ENCODE measurements around the gene NPFFR1. TPM values are rescaled to one million over a fixed set of nuclear protein-coding genes. Genes with fewer than 3 reads are reported as not detected.
"Not testable (repeated sequence)": the region's sequence is repeated elsewhere in the genome, so short reads cannot be mapped to it uniquely, and the experiment has no call there.

NPFFR1 gene
- total RNA-seq, 2 donors from 2014 or later, result 0.14 TPM; not detected in 1

DNA sequence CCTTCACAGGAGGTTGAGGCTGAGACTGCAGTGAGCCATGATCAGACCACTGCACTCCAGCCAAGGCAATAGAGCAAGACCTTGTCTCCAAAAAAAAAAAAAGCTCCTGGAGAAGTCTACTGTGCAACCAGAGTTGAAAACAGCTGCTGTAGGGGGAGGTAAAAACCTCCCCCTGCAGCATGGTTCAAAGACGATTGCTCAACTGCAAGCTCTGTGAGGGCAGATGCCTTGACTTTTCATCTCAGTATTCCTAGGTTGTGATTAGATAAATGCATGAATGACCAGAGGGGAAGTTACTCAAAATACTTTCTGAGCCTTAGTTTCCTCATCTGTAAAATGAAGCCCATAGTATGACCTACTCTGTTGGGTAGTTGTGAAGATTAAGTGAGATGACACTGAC is 25.6 kb downstream of the NPFFR1 start:
- no peak overlapping the region for H3K4me3 ChIP-seq
- TF ChIP-seq CTCF (IDR thresholded peaks at IDR 0.05), result no peak
- no peak for ATAC-seq (ENCODE audit: insufficient number of reproducible peaks, low FRiP score, low read depth)

DNA sequence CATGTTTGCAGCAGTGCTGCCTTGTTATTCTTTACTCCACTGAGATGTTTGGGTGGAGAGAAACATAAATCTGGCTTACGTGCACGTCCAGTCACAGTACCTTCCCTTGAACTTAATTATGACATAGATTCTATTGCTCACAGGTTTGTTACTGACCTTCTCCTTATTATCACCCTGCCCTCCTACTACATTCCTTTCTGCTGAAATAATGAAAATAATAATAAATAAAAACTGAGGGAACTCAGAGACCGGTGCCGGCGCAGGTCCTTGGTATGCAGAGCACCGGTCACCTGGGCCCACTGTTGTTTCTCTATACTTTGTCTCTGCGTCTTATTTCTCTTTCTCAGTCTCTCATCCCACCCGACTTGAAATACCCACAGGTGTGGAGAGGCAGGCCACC is 26.0 kb downstream of the NPFFR1 start:
- H3K9me3 ChIP-seq; H3K27me3 ChIP-seq (replicated peaks; ENCODE audit: insufficient read depth); DNase-seq (ENCODE audit: low spot score); H3K4me1 ChIP-seq (ENCODE audit: control insufficient read depth in 1 of 2, low read depth in 2 of 2); H3K27ac ChIP-seq; H3K36me3 ChIP-seq; ATAC-seq (ENCODE audit: insufficient number of reproducible peaks, low FRiP score, low read depth); H3K4me3 ChIP-seq: not testable (repeated sequence)

More for the DNA sequence above, 25.6 kb downstream of the NPFFR1 start:
- no peak overlapping the region for H3K27ac ChIP-seq
- H3K27me3 ChIP-seq (replicated peaks; ENCODE audit: insufficient read depth), result peaks cover 3% of the 10 kb centered on the region
- H3K4me1 ChIP-seq (ENCODE audit: control insufficient read depth in 1 of 2, low read depth in 2 of 2), result peaks cover 0 to 5% of the 10 kb centered on the region in 2 donors
- H3K36me3 ChIP-seq, result no peaks in the 10 kb centered on the region
- no peaks in the 10 kb centered on the region for H3K9me3 ChIP-seq
- no peak for DNase-seq (ENCODE audit: low spot score)

GRCh38 chr10:70256463-70256862 is 27.3 kb downstream of the NPFFR1 start:
- peaks cover 3% of the 10 kb centered on the region for H3K27me3 ChIP-seq (replicated peaks; ENCODE audit: insufficient read depth)
- DNase-seq (ENCODE audit: low spot score), result no peak
- no peak for TF ChIP-seq CTCF (IDR thresholded peaks at IDR 0.05)

DNA sequence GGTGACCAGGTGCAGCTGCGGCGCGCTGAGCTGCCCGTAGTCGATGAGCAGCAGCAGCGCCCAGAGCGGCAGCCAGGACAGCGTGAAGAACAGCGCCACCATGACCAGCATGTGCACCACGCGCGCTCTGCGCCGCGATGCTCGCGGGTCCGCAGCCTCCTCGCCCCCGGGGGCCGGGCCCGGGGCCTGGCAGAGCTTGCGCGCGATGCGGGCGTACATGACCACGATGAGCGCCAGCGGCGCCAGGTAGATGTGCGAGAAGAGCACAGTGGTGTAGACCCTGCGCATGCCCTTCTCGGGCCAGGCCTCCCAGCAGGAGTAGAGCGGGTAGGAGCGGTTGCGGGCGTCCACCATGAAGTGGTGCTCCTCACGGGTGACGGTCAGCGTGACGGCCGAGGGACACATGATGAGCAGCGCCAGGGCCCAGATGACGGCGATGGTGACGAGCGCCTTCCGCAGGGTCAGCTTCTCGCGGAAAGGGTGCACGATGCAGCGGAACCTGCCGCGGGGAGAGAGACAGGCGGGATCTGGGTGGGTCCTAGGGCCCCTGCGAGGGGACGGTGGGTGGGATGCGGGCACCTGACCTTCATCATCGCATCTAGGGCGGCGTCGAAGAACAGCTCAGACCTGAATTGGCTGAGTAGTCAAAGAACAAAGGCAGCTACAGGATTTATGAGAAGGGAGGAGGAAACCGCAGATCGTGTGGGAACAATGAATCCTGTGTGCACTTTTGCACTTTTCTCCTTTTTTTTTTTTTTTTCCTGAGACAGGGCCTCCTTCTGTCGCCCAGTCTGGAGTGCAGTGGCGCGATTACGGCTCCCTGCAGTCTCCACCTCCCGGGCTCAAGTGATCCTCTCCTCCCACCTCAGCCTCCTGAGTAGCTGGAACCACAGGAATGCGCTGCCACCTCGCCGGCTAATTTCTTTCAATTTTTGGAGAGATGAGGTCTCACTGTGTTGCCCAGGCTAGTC is 28.2 kb downstream of the NPFFR1 start:
- Histone ChIP-seq H3K4me1 (ENCODE audit: control insufficient read depth in 1 of 2, low read depth in 2 of 2) (peaks cover 0 to 5% of the 10 kb centered on the region in 2 donors), H3K27me3 (replicated peaks; ENCODE audit: insufficient read depth) (peaks cover 3% of the 10 kb centered on the region), H3K36me3 (no peaks in the 10 kb centered on the region), H3K27ac (no peak overlapping the region), H3K9me3 (no peaks in the 10 kb centered on the region), H3K4me3 (peak overlapping the region; percentile 47)
- DNase-seq (ENCODE audit: low spot score) (no peak), ATAC-seq (ENCODE audit: insufficient number of reproducible peaks, low FRiP score, low read depth) (no peak)
- TF ChIP-seq CTCF (IDR thresholded peaks at IDR 0.05), result no peak

More at GRCh38 chr10:70256463-70256862, 27.3 kb downstream of the NPFFR1 start:
- Histone ChIP-seq H3K4me3 (no peak overlapping the region), H3K4me1 (ENCODE audit: control insufficient read depth in 1 of 2, low read depth in 2 of 2) (peaks cover 0 to 5% of the 10 kb centered on the region in 2 donors), H3K9me3 (no peaks in the 10 kb centered on the region), H3K36me3 (no peaks in the 10 kb centered on the region), H3K27ac (no peak overlapping the region)
- no peak for ATAC-seq (ENCODE audit: insufficient number of reproducible peaks, low FRiP score, low read depth)

DNA sequence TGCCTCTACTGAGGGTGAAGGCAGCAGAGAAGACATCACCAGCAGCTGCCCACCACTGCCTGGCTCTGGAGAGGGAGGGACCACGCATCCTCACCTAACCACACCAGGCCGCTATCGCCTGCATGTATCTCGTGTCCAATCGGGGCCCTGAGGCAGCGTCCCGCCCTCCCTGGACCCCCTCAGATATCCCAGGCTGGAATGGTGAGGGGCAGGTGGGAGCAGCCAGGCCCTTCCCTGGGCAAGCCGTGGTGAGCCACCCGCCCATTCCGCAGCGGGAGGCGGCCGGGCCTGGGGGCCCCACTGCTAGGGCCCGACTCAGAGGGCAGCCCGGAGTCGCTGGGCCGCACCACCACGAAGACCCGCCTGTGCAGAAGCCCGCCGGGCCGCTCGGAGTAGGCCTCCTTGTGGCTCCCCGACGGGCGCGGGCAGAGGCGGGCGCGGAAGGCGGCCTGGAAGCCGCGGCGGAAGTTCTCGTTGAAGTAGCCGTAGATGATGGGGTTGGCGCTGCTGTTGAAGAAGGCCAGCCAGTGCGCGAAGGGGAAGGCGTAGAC is 29.0 kb downstream of the NPFFR1 start:
- ATAC-seq (ENCODE audit: insufficient number of reproducible peaks, low FRiP score, low read depth), result no peak

More for the DNA sequence above, 29.0 kb downstream of the NPFFR1 start:
- Histone ChIP-seq H3K36me3 (no peaks in the 10 kb centered on the region), H3K27me3 (replicated peaks; ENCODE audit: insufficient read depth) (peaks cover 3% of the 10 kb centered on the region), H3K4me1 (ENCODE audit: control insufficient read depth in 1 of 2, low read depth in 2 of 2) (peaks cover 0 to 5% of the 10 kb centered on the region in 2 donors), H3K9me3 (no peaks in the 10 kb centered on the region), H3K4me3 (no peak overlapping the region), H3K27ac (no peak overlapping the region)
- no peak for TF ChIP-seq CTCF (IDR thresholded peaks at IDR 0.05)
- no peak for DNase-seq (ENCODE audit: low spot score)

Measured in thoracic aorta (tissue), 2 donors.